Stimulated activated CD4-positive, alpha-beta T cell treated with anti-CD3 and anti-CD28 coated beads, Interleukin-1b, Interleukin-23, amount 100 ng/mL, for 24 hours (primary cell): ENCODE results near the gene GDPD1.
"Not testable (repeated sequence)": the region's sequence is repeated elsewhere in the genome, so short reads cannot be mapped to it uniquely, and the experiment has no call there.

Experiments
- DNase-seq, 4 experiments: peaks; one replicate each; pipeline ENCODE4 v3.0.0-alpha.2; 2020; ENCODE audit warnings: low read depth in 4 of 4, low spot score in 1 of 4

GDPD1 gene

GRCh38 chr17:59244081-59244480 lies 23.8 kb downstream of the GDPD1 start:
- no peak for DNase-seq

GRCh38 chr17:59254742-59255141 lies 34.4 kb downstream of the GDPD1 start:
- no peak for DNase-seq

GRCh38 chr17:59257101-59257500 lies 36.8 kb downstream of the GDPD1 start:
- no peak for DNase-seq

- DNase-seq = no peak
Measured at GRCh38 chr17:59260722-59261121, 40.4 kb downstream of the GDPD1 start.

- no peak for DNase-seq
Measured at GRCh38 chr17:59266745-59267144, 46.4 kb downstream of the GDPD1 start.

GRCh38 chr17:59267776-59268175 lies 47.5 kb downstream of the GDPD1 start:
- no peak for DNase-seq

GRCh38 chr17:59275618-59276017 lies 55.3 kb downstream of the GDPD1 start:
- DNase-seq = no peak

- no peak for DNase-seq
Measured at GRCh38 chr17:59277031-59277430, 56.7 kb downstream of the GDPD1 start.

GRCh38 chr17:59278406-59278805 lies 58.1 kb downstream of the GDPD1 start:
- DNase-seq = no peak

- DNase-seq = no peak
Measured at GRCh38 chr17:59284317-59284716, 64.0 kb downstream of the GDPD1 start.

- no peak for DNase-seq
Measured at GRCh38 chr17:59287452-59287851, 67.1 kb downstream of the GDPD1 start.

- DNase-seq = no peak
Measured at GRCh38 chr17:59287891-59288290, 67.6 kb downstream of the GDPD1 start.

GRCh38 chr17:59289981-59290301 lies 69.6 kb downstream of the GDPD1 start:
- no peak for DNase-seq

GRCh38 chr17:59290302-59290998 lies 70.1 kb downstream of the GDPD1 start:
- not testable (repeated sequence) for DNase-seq

GRCh38 chr17:59292174-59292523 lies 71.8 kb downstream of the GDPD1 start:
- DNase-seq = no peak

- no peak for DNase-seq
Measured at GRCh38 chr17:59296190-59296589, 75.9 kb downstream of the GDPD1 start.

- DNase-seq = no peak
Measured at GRCh38 chr17:59298521-59298920, 78.2 kb downstream of the GDPD1 start.

- DNase-seq = no peak
Measured at GRCh38 chr17:59299400-59300092, 79.2 kb downstream of the GDPD1 start.

- no peak for DNase-seq
Measured at GRCh38 chr17:59300941-59301340, 80.6 kb downstream of the GDPD1 start.

GRCh38 chr17:59304811-59305210 lies 84.5 kb downstream of the GDPD1 start:
- DNase-seq = no peak

- DNase-seq = no peak
Measured at GRCh38 chr17:59310263-59310920, 90.1 kb downstream of the GDPD1 start.

GRCh38 chr17:59311051-59311468 lies 90.7 kb downstream of the GDPD1 start:
- no peak for DNase-seq

- not testable (repeated sequence) for DNase-seq
Measured at GRCh38 chr17:59311521-59311920, 91.2 kb downstream of the GDPD1 start.
